Gastrocnemius medialis (tissue), 4 donors: Measurements from ENCODE around the gene WWOX.

Source experiments
- CTCF ChIP-seq, 5 experiments: fragments of 450-650 bp in 3 of 5; fragments of 200-600 bp in 2 of 5; sonication (generic) in 2 of 5; IDR thresholded peaks in 4 of 5; conservative IDR thresholded peaks in 1 of 5; 1 replicate in 4 of 5; 2 replicates in 1 of 5; pipeline ENCODE4 v1.5.1; 2016 to 2019; ENCODE audit warnings: antibody characterized with exemption in 5 of 5, mild to moderate bottlenecking in 3 of 5, moderate library complexity in 3 of 5
- POLR2A ChIP-seq, 2 donors: fragments of 450-650 bp; IDR thresholded peaks; one replicate each; pipeline ENCODE4 v1.6.1; 2017; ENCODE audit warnings: antibody characterized with exemption in 2 of 2, mild to moderate bottlenecking in 2 of 2, moderate library complexity in 2 of 2

- TF ChIP-seq CTCF (IDR thresholded peaks at IDR 0.05 in 4 of 5, conservative IDR thresholded peaks at IDR 0.05 in 1 of 5) (no peak), POLR2A (IDR thresholded peaks at IDR 0.05) (no peak)
Measured at GRCh38 chr16:78506367-78507193, 407.1 kb downstream of the WWOX start.
